ENCODE results near the gene NHSL2. TPM values are rescaled to one million over a fixed set of nuclear protein-coding genes. Genes with fewer than 3 reads are reported as not detected.

NHSL2 gene
- total RNA-seq, 1 donor from 2014 or later = 38.0 TPM

DNA sequence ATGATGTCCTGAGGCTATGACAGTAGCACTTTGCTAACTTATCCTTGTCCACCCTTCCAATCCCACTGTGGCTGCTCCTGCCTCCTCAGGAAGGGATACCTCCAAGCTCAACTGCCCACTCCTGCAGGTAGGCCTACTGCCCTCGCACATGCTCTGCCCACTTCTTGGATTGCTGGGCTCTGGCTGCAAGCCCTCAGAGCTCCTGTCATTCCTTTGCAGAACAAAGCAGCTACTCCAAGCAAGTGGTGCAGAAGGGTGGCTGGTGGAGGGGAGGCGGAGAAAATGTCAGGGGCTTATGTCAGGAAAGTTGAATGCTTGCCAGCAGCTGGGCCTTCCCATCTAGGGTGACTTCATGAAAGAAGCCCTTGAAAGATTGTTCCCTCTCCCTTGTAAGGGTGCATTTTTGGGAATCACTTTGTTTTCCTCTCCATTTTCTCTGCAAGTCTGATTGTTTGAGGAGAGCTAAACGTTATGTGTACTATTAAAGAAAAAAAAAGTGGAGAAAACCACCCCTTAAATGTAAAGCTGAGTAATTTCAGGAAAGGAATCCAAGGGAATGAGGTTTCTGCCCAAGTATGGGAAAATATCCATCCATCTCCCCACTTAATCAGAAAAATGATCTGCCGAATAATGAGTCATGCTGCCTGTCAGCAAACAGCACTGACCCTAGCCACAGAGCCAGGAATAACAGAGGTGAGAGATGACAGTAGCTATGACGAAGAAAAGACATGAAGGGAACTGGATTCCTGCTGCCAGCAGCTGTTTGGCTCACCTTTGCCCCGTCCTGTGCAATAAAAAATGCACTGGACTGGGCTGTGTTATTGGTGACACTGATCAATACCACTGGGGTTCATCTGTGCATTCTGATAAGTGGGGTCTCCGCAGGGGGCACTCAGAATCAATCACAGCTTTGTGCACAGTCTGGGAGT is 119.1 kb downstream of the NHSL2 start:
- DNase-seq (ENCODE audit: low spot score) (no peak), ATAC-seq (peak; percentile 43)
- intact Hi-C loops (cut with DNase I) = no loop called here

DNA sequence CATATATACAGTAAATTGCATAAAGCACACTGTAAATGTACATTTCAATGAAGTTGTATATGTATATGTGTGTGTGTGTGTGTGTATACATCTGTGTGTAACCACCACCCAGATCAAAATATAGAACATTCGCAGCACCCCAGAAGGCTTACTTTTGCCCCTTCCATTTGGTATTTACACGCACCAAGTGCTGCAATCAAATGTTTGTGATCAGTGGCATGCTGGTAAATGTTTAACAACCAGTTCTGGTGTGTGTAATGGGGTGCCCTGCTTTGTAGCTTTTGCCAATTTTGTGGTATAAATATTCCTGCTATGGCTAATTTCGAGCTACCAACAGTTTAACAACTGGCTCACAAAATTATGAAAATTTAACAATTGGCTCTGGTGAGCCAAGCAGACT is 119.8 kb downstream of the NHSL2 start:
- DNase-seq (ENCODE audit: low spot score) (no peak), ATAC-seq (no peak)
- intact Hi-C loops (cut with DNase I) = no loop called here

DNA sequence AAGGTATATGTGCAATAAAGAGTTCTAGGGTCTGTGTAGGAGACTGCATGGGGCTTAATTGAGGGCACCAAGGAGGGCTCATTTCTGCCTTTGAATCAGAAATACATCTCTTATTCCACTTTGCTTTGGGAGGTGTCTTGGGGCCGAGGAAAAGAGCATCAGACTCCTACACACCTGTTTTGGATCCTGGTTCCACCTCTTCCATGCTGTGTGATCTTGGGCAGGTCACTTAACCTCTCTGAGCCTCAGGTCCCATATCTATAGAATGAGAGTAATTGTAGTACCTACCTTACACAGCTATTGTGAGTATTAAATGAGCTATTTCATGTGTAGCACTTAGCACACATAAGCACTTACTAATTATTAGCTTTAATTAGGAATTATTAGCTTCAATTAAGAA is 120.5 kb downstream of the NHSL2 start:
- DNase-seq (ENCODE audit: low spot score) (no peak), ATAC-seq (no peak)
- intact Hi-C loops (cut with DNase I) = no loop called here

DNA sequence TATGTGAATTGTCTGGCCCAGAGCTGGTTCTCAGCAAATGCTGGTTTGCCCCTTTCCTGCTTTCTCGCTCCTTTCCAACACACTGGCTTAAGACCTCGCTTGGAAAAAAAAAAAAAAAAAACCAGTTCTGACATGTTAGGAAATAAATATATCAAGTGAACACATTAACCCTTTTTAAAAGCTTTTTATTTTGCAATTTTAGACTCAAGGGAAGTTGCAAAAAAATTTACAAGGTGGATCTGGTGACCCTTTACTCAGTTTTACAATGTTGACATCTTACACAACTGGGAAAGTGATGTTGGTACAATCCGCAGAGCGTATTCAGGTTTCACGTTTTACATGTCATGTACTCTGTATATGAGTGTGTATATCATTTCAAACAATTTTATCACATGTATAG is 121.0 kb downstream of the NHSL2 start:
- ATAC-seq (no peak), DNase-seq (ENCODE audit: low spot score) (no peak)
- intact Hi-C loops (cut with DNase I) = no loop called here

DNA sequence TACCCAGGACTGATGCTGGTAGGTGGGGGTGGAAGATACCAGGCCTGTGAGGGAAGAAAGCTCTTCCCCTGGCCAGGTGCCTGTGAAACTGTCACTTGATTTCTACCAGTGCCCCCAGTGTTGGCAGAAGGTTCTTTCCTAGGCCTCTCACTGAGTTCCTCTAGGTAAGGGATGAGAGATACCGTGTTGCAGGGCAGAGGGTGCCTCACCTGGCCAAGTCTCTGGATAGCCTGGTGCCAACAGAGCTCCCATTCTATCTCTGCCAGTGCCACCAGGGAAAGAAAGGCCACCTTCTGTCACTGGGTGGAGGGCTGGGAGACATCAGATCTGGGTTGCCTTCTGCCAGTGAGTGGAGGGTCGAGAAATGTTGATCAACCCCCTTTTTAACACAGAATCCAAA is 127.0 kb downstream of the NHSL2 start:
- ATAC-seq (no peak), DNase-seq (ENCODE audit: low spot score) (no peak)
- intact Hi-C loops (cut with DNase I) = no loop called here

DNA sequence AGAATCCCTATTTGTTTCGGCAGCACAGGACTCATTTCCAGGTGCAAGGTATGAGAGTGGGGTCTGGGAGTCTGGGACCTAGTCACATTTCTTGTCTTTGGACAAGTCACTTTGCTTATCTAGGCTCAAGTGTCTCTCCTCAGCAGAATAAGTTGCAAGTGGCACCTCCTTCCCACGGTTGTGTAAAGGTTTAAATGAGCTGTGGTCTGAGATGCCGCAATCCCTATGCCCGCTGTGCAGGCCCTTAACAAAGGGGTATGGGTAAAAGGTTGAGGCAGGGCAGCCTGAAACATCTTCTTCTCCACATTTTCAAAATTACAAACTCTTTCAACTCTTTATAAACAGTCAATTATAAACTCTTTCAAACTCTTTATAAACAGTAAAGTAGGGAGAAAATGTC is 127.4 kb downstream of the NHSL2 start:
- intact Hi-C loops (cut with DNase I) = no loop called here
- ATAC-seq = no peak
- no peak for DNase-seq (ENCODE audit: low spot score)

DNA sequence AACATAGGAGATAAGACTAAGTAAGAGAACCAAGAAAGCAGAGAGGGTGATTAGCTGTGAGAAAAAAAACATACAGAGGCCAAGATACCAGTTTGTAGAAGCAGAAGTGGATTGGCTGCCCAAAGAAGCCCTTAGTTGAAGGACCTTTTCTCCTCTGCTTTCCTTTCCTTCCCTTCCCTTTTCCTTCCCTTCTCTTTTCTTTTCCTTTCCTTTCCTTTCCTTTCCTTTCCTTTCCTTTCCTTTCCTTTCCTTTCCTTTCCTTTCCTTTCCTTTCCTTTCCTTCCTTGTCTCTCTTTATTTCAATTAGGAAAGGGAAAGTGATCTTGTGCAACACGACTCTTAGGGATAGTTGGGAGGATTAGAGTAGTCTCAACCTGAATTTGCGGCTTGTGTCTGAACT is 128.2 kb downstream of the NHSL2 start:
- DNase-seq (ENCODE audit: low spot score) (no peak), ATAC-seq (no peak)
- intact Hi-C loops (cut with DNase I) = no loop called here

DNA sequence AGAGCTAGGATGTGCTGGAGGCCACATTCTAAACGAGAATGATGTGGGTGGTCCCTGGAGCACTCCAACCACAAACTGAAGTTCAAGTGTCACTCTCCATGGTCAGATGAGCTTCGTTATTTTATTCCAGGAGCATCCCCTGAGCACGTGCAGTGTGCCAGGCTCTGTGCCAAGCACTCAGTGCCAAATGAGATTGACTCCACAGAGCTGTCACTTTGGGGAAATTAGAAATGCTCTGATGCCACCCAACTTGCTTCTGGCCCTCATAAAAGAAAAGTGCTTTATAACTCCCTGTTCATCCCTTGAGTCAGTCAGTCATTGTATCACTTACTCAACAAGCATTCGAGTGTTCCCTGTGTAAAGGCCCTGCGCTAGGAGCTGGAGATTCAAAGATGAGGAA is 129.9 kb downstream of the NHSL2 start:
- intact Hi-C loops (cut with DNase I) = no loop called here
- no peak for DNase-seq (ENCODE audit: low spot score)
- ATAC-seq = no peak

DNA sequence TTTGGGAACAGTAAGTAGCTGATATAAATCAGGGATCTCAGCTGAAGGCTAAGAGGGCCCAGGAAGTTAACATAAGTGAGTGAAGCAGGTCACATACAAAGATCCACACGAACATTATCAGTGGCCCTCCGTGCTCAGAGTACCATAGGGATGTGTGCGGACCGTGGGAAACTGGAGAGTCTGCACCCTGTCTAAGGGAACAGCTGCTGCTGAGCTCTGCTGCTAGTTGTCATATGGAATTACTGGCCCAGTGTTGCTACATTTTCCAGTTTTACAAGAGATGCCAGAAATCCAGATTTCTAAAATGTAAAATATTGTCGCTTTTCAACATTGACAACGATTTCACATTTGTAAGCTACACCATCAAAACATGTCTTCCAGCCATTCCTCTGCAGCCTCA is 130.5 kb downstream of the NHSL2 start:
- ATAC-seq = no peak
- DNase-seq (ENCODE audit: low spot score) = no peak
- intact Hi-C loops (cut with DNase I) = no loop called here

DNA sequence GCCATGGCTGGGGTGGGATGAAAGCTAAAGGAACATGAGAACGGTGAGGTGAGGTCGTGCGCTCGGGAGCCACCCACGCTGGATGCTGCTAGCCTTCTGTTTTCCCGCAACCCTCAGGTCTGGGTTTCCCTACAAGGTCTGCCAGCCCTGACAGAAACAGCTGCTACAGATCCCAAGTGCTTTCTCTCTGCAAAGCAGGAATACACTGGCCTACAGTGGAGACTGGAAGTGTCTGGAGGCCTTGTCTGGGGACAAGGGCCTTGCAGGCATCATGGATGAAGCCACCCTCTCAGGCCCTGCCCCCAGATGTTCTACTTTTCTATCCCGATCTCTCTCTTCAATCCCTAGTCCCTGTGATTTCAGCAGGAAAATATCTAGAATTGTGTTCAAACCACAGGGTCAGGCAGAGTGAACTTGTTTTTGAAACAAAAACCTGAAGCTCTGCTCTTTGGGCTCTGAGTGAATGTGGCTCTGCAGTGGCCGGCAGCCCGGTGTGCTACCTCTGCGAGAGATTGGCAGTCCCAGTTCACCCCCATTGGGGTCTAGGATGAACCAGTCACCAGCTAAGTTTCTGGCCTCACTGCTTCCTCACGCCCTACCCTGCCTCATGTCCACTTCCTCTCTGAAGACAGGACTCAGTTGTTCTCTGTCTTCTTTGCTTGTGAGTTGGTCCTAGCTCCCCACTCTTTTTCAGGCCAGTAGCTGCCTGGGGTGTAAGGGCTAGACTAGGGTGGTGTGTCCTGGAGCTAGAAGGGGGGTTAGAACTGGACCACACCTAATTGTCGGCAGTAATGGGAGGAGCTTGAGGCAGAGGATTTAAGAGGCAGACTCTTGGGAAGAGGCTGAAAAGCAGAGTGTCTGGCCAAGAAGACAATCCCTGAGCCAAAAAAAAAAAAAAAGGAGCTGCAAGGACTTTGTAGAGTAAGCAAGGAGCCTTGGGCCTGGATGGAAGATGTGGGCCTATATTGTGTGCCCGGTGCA is 131.5 kb downstream of the NHSL2 start:
- ATAC-seq (peak; percentile 84), DNase-seq (ENCODE audit: low spot score) (no peak)
- intact Hi-C loops (cut with DNase I) = no loop called here

DNA sequence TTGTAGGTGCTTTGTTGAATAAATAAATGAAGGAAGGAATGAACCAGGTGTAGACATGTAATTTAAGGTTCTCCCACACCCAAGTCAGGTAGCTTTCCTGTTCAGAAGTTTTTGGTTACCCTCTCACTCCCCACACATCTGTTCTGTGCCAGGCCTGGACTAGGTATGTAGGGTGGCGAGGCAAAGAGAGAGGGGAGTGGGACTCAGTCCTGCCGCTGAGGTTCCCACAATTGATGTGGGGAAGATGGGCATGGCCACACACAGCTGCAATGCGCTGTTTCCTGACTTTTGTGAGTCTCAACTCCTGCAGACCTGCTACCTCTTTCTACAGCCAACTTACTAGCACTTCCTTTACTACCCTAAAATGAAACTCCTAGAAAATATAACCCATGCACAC is 132.2 kb downstream of the NHSL2 start:
- no peak for ATAC-seq
- intact Hi-C loops (cut with DNase I) = no loop called here
- no peak for DNase-seq (ENCODE audit: low spot score)

DNA sequence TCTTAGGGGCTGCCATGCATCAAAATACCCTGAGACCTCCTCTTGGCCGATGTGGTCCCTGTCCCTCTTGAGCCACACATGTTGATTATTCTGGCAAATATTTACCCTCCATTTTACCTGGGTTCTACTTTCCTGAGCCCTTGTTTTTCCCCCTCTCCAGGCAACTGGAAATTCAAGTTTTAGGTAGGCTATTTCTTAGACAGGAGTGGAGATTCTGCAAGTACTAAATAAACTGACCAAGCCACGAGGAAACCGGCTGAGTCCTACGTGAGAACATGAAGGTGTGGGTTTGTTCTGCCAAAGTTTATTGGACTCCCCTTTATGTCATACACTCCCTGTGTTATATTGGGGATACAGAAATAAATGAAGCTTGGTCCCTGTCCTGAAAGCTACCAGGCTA is 133.0 kb downstream of the NHSL2 start:
- ATAC-seq (no peak), DNase-seq (ENCODE audit: low spot score) (no peak)
- intact Hi-C loops (cut with DNase I) = no loop called here

DNA sequence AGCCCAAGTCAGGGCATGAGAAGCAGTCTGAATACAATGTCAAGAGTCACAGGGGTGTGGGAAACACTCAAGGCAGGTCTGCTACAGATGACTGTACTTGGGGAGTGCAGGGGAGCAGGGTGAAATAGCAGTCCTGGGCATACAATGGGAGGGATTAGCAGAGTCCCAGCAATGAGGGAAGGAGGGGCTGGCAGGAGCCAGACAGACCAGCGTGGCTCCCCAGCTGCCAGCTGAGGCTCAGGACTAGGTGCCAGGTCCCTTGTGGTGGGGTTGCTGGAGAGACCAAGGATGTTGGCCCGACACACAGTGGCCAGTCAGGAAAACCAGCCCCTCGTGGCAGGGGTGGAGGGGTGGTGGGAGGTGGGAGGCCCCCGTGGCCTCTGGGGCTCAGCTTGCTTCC is 134.5 kb downstream of the NHSL2 start:
- no peak for DNase-seq (ENCODE audit: low spot score)
- intact Hi-C loops (cut with DNase I) = no loop called here
- ATAC-seq = no peak

DNA sequence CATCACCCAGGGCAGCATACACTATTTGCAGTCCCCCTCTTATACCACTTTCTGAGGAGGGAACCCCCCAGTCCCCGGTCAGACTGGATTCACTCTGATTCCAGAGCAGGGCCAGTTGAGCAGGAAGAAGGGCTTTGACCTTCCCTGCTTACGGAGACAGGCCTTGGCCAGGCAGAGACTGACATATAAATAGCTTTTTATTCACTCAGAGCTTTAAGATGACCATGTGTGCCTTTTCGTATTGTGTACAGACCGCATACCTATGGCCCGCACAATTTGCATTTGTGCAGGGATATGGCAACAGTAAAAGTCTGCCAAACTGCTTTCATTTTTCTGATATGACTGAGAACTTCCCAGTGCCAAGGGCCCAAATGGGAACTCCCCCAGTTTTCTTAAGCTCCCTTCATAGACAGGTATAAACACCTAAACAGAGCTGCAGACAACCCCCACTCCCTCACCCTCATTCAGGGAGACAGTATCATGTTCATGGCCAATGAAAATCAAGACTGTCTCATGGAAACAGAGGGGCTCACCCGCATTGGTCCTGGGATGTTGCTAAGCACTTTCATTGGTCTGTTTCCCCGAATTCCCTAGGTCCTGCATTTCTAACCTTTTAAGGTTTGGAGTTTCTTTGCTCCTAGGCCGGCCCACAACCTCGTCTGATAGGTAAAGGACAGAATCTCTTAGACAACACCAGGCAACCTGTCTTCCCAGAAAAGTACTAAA is 135.1 kb downstream of the NHSL2 start:
- DNase-seq (ENCODE audit: low spot score) (no peak), ATAC-seq (no peak)
- intact Hi-C loops (cut with DNase I) = no loop called here

DNA sequence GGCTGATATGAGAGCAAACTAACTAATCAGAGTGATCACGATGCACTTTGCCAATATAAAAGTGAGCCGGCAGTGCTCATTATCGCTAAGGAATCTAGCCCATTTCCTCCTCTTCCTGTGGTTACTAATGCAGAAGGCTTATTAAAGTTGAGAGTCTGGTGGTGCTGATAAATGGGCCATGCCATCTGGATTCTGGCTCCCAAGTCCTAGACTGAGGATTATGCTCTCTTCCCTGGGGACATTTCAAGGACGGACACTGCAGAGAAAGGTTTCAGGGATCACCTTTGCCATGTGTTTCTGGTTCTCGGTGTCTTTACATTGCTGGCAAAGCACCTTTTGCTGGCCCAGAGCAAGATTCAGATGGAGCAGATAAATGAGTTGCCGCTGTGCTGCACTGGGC is 135.8 kb downstream of the NHSL2 start:
- intact Hi-C loops (cut with DNase I) = no loop called here
- ATAC-seq = no peak
- DNase-seq (ENCODE audit: low spot score) = peak; percentile 4

DNA sequence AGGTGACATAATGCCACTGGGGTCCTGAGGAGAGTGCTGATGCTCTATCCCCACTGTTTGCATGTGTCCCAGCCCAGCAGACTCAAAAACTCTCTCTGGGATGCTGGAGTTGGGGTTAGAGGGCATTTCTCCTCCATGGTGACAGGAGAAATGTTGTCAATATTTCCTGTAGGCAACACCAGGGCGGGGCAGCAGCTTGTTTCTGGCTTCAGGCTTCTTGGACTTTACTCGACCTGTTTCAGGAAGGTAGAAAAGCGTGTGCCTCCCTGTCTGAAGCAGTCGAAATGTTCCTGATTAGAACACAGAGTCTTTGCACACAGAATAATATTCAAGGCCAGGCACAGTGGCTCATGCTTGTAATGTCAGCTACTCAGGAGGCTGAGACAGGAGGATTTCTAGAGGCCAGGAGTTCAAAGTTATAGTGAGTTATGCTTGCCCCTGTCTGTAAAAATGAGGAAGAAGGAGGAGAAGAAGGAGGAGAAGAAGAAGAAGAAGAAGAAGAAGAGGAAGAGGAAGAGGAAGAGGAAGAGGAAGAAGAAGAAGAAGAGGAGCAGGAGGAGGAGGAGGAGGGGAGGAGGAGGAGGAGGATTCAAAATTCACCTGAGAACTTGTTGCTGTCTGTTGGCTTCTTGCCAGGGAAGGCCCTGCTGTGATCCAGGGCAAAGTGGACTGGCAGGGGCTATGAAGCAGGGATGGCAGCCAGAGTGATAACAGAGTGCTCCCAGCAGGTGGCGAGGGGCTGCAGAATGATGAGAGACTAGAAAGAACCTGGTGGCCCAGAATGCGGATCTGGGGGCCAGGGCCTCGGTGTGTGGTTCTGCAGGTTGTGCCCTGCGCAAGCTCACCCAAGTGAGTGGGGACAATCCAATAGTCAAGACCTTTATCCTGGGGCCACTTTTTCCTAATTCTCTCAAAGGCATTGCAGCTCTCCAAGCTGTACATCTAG is 138.1 kb downstream of the NHSL2 start:
- intact Hi-C loops (cut with DNase I) = no loop called here
- DNase-seq (ENCODE audit: low spot score) (peak; percentile 51), ATAC-seq (no peak)

DNA sequence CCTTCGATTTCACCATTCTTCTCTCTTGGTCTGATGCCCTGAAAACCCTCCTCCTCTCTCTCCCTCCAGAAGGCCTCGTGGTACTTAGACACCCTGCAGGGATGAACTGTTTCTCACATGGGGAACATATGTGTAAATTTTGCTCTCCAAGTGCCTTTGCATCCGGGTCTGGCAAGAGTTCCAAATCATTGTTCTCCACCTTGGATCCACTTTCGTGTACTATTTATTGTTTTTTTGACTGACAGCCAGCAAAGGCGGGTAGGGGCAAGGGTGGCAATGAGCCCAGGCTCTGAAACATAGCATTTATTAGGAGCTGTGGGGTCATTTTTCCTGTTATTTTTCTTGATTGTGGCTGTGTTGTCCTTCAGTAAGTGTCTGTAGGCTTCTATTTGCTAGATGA is 139.4 kb downstream of the NHSL2 start:
- DNase-seq (ENCODE audit: low spot score) = no peak
- intact Hi-C loops (cut with DNase I) = no loop called here
- ATAC-seq = no peak

DNA sequence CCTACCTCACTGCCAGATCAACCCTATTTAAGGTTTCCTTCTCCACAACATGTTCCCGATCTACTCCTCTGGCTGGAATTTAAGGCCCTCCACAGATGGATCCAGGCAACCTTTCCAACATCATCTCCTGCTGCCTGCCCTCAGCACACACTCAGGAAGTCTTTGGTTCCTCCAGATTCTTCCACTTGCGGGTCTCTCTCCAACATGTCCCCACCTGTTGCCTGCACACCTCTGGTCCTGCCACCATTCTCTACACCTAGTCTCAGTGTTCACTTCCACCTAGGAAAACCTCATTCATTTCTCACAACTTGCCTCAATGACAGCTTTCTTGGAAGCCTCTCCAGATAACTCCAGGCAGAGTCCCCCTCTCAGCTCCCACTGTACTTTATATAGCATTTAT is 140.9 kb downstream of the NHSL2 start:
- DNase-seq (ENCODE audit: low spot score) = no peak
- intact Hi-C loops (cut with DNase I) = no loop called here
- no peak for ATAC-seq

Data from sciatic nerve (tissue), 2 donors.